RWPE1 (cell line): ENCODE measurements around the gene SCGN.
"Not testable (repeated sequence)": the region's sequence is repeated elsewhere in the genome, so short reads cannot be mapped to it uniquely, and the experiment has no call there.

Source experiments
- CTCF ChIA-PET: fragments of 350-600 bp; sonication (Branson Sonifier 250); formaldehyde crosslinking; extraction: SDS; loops from one replicate; lab custom pipeline; 2021; lab: Yijun Ruan, JAX
- POLR2A ChIA-PET: fragments of 400-600 bp; formaldehyde crosslinking; extraction: SDS; loops from one replicate; lab custom pipeline; 2020; ENCODE audit warnings: antibody characterized with exemption; ENCODE audit not compliant: low non-redundant PET; lab: Yijun Ruan, JAX
- DNase-seq: peaks from one replicate; pipeline ENCODE4 v3.0.0; 2012; ENCODE audit warnings: low spot score
- H3K27ac ChIP-seq: fragments of 450-650 bp; 2 replicates; pipeline ENCODE4 v1.5.1; 2017
- CTCF ChIP-seq: fragments of 450-650 bp; conservative IDR thresholded peaks from 2 replicates; pipeline ENCODE4 v1.5.1; 2017; ENCODE audit warnings: low read depth, mild to moderate bottlenecking

SCGN gene

GRCh38 chr6:25747477-25747876 lies 95.5 kb downstream of the SCGN start:
- POLR2A ChIA-PET: no interaction called here
- no peak overlapping the region for H3K27ac ChIP-seq
- DNase-seq: no peak
- CTCF ChIA-PET: interaction anchor here (1.7 kb wide), 1 partner anchor 27 kb away, joined by 3 read pairs; no protein-coding TSS in a partner anchor
- TF ChIP-seq CTCF: no peak

GRCh38 chr6:25748049-25748448 lies 96.0 kb downstream of the SCGN start:
- CTCF ChIA-PET: interaction anchor here (1.7 kb wide), 1 partner anchor 28 kb away, joined by 3 read pairs; no protein-coding TSS in a partner anchor
- no peak for DNase-seq
- no peak for TF ChIP-seq CTCF
- POLR2A ChIA-PET: no interaction called here
- no peak overlapping the region for H3K27ac ChIP-seq

GRCh38 chr6:25748601-25749517 lies 96.8 kb downstream of the SCGN start:
- DNase-seq, CTCF ChIA-PET, POLR2A ChIA-PET, H3K27ac ChIP-seq: not testable (repeated sequence)

- ChIA-PET CTCF (no interaction called here), POLR2A (no interaction called here)
- TF ChIP-seq CTCF: no peak
- DNase-seq: no peak
- H3K27ac ChIP-seq: no peak overlapping the region
Observed at GRCh38 chr6:25749837-25750236, 97.8 kb downstream of the SCGN start.

- no peak overlapping the region for H3K27ac ChIP-seq
- no peak for TF ChIP-seq CTCF
- CTCF ChIA-PET: no interaction called here
- DNase-seq: no peak
- POLR2A ChIA-PET: no interaction called here
Observed at GRCh38 chr6:25750906-25751305, 98.9 kb downstream of the SCGN start.
